K562 (cell line): ENCODE measurements around the gene HMGN2. TPM values are rescaled to one million over a fixed set of nuclear protein-coding genes. Genes with fewer than 3 reads are reported as not detected.
A peak's percentile ranks its signal among the peaks of the same experiment; 100 is the strongest.

Experiments
- BRD9 ChIP-seq: fragments of 450-650 bp; IDR thresholded peaks from 2 replicates; pipeline ENCODE4 v1.6.1; 2018; ENCODE audit warnings: low read depth; ENCODE audit not compliant: partially characterized antibody
- HDAC1 ChIP-seq, 2 experiments: fragments of 450-650 bp; IDR thresholded peaks; 2 replicates each; pipeline ENCODE4 v1.6.1; 2016 to 2017; ENCODE audit warnings: inconsistent platforms in 1 of 2, mild to moderate bottlenecking in 1 of 2, moderate library complexity in 1 of 2
- HDAC6 ChIP-seq: IDR thresholded peaks from 2 replicates; pipeline ENCODE4 v1.6.1; 2012; ENCODE audit warnings: low read depth, mild to moderate bottlenecking, control low read depth, inconsistent platforms, low read length, moderate library complexity
- NCOR1 ChIP-seq: fragments of 450-650 bp; IDR thresholded peaks from 2 replicates; pipeline ENCODE4 v1.6.1; 2016; ENCODE audit warnings: mild to moderate bottlenecking, moderate library complexity
- RBBP5 ChIP-seq: fragments of 200-600 bp; sonication (generic); IDR thresholded peaks from 2 replicates; pipeline ENCODE4 v1.6.1; 2012; ENCODE audit warnings: borderline replicate concordance, mild to moderate bottlenecking, low read length, control low read depth, inconsistent platforms; ENCODE audit not compliant: insufficient read depth, poor library complexity, severe bottlenecking
- XRCC5 ChIP-seq: fragments of 200-400 bp; formaldehyde crosslinking; IDR thresholded peaks from 2 replicates; pipeline ENCODE4 v1.6.1; 2017; ENCODE audit warnings: low read depth, mild to moderate bottlenecking, low read length
- ZNF224 ChIP-seq: sonication (generic); formaldehyde crosslinking; IDR thresholded peaks from 2 replicates; pipeline ENCODE4 v1.8.0; 2022; ENCODE audit warnings: mild to moderate bottlenecking, missing genetic modification reagents
- ZNF232 ChIP-seq: sonication (generic); formaldehyde crosslinking; IDR thresholded peaks from 2 replicates; pipeline ENCODE4 v1.8.0; 2022; ENCODE audit warnings: mild to moderate bottlenecking, missing genetic modification reagents
- ZNF778 ChIP-seq: fragments of 450-650 bp; formaldehyde crosslinking; IDR thresholded peaks from 2 replicates; pipeline ENCODE4 v1.4.0; 2020; ENCODE audit warnings: mild to moderate bottlenecking, moderate library complexity
- polyA plus RNA-seq, 8 experiments: library from polyadenylated mRNA; depleted of rRNA in 4 of 8; stranded (reverse) in 5 of 8; unstranded in 3 of 8; fragments of >200 nt; fragmentation: Nextera tagmentation in 2 of 8; fragmentation: Illumina TruSeq in 1 of 8; extraction: Ambion mirVana in 2 of 8; extraction: Trizol in 1 of 8; gene quantifications; 2 replicates each; pipeline versions ENCODE4 v1.2.1 to v1.2.3, GENCODE V29; 2011 to 2014; ENCODE audit warnings: inconsistent platforms in 1 of 8, missing spikeins in 1 of 8
- total RNA-seq, 7 experiments: library from RNA; depleted of rRNA in 6 of 7; stranded (reverse); fragments of >200 nt in 6 of 7; fragmentation: Illumina TruSeq in 2 of 7; extraction: Trizol in 2 of 7; gene quantifications; 2 replicates each; pipeline versions ENCODE4 v1.2.1 to v1.2.3, GENCODE V29; 2011 to 2021; ENCODE audit warnings: low replicate concordance in 1 of 7
- TF ChIP-seq, protein P1 (sequence below): fragments of 450-650 bp; IDR thresholded peaks from 2 replicates; pipeline ENCODE4 v1.6.1; 2018; ENCODE audit warnings: mild to moderate bottlenecking, low read depth; ENCODE audit not compliant: partially characterized antibody
- TF ChIP-seq, protein P2 (sequence below): IDR thresholded peaks from 3 replicates; pipeline ENCODE4 v1.6.1; 2011; ENCODE audit warnings: borderline replicate concordance, mild to moderate bottlenecking; ENCODE audit not compliant: insufficient read length, insufficient read depth
- TF ChIP-seq, protein P3 (sequence below): fragments of 250-450 bp; sonication (Bioruptor Pico); IDR thresholded peaks from 2 replicates; pipeline ENCODE4 v1.4.0; 2020; ENCODE audit warnings: borderline replicate concordance
- TF ChIP-seq, protein P4 (sequence below), 2 experiments: fragments of 450-650 bp in 1 of 2; sonication (generic) in 1 of 2; formaldehyde crosslinking in 1 of 2; IDR thresholded peaks; 2 replicates each; pipeline versions ENCODE4 v1.7.1 to v1.9.0; 2016 to 2022; ENCODE audit warnings: inconsistent platforms in 1 of 2, mild to moderate bottlenecking in 1 of 2, missing genetic modification reagents in 1 of 2

HMGN2 gene
- total and polyA plus RNA-seq, 9 of the 15 experiments (the other 6 are each of a cell fraction or from before 2014, with no cell fraction given), result 370 to 1,354 (median 965) TPM

DNA sequence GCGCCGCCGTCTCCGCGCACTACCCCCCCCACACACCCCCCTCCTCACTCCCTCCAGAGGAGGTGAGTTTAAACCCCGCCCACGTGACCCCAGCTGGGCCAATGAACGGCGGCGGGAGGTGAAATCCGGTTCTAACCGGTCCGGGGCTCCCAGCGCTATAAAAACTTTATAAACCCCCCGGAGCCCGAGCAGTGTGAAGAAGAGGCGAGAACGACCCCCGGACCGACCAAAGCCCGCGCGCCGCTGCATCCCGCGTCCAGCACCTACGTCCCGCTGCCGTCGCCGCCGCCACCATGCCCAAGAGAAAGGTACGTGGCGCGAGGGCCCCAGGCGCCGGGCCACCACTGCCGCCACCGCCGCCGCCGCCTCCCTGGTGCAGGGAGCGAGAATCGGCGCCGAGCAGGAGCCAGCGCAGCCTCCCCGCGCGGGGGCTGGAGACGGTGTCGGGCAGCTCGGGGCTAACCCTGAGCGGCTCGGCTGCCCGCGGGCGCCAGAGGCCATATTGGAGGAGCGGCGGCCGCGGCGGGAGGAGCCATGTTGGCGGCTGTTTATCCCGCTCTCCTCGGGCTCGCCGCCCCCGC is at the start of gene HMGN2 (continued):
- TF ChIP-seq, protein P1, sequence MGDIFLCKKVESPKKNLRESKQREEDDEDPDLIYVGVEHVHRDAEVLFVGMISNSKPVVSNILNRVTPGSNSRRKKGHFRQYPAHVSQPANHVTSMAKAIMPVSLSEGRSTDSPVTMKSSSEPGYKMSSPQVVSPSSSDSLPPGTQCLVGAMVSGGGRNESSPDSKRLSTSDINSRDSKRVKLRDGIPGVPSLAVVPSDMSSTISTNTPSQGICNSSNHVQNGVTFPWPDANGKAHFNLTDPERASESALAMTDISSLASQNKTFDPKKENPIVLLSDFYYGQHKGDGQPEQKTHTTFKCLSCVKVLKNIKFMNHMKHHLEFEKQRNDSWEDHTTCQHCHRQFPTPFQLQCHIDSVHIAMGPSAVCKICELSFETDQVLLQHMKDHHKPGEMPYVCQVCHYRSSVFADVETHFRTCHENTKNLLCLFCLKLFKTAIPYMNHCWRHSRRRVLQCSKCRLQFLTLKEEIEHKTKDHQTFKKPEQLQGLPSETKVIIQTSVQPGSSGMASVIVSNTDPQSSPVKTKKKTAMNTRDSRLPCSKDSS, result no peak
- no peak for TF ChIP-seq XRCC5
- peak; percentile 72 for TF ChIP-seq RBBP5
- no peak for TF ChIP-seq ZNF224
- no peak for TF ChIP-seq ZNF778 (CRISPR knock-in tag)
- TF ChIP-seq ZNF232 (CRISPR knock-in tag), result 0 out of 2 replicates have a peak, but pooled peaks have one; percentile 37
- TF ChIP-seq, protein P2, sequence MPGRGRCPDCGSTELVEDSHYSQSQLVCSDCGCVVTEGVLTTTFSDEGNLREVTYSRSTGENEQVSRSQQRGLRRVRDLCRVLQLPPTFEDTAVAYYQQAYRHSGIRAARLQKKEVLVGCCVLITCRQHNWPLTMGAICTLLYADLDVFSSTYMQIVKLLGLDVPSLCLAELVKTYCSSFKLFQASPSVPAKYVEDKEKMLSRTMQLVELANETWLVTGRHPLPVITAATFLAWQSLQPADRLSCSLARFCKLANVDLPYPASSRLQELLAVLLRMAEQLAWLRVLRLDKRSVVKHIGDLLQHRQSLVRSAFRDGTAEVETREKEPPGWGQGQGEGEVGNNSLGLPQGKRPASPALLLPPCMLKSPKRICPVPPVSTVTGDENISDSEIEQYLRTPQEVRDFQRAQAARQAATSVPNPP, result no peak
- TF ChIP-seq HDAC1 (IDR thresholded peaks at IDR 0.05), result no peak
- 0 out of 2 replicates have a peak, but pooled peaks have one; percentile 13 for TF ChIP-seq NCOR1
- peak; percentile 14; the same call in 1 of the 2 replicates for TF ChIP-seq HDAC6
- TF ChIP-seq, protein P3, sequence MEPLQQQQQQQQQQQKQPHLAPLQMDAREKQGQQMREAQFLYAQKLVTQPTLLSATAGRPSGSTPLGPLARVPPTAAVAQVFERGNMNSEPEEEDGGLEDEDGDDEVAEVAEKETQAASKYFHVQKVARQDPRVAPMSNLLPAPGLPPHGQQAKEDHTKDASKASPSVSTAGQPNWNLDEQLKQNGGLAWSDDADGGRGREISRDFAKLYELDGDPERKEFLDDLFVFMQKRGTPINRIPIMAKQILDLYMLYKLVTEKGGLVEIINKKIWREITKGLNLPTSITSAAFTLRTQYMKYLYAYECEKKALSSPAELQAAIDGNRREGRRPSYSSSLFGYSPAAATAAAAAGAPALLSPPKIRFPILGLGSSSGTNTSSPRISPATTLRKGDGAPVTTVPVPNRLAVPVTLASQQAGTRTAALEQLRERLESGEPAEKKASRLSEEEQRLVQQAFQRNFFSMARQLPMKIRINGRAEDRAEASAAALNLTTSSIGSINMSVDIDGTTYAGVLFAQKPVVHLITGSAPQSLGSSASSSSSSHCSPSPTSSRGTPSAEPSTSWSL (CRISPR knock-in tag), result peak; percentile 91; the same call in 1 of the 2 replicates
- TF ChIP-seq, protein P4, sequence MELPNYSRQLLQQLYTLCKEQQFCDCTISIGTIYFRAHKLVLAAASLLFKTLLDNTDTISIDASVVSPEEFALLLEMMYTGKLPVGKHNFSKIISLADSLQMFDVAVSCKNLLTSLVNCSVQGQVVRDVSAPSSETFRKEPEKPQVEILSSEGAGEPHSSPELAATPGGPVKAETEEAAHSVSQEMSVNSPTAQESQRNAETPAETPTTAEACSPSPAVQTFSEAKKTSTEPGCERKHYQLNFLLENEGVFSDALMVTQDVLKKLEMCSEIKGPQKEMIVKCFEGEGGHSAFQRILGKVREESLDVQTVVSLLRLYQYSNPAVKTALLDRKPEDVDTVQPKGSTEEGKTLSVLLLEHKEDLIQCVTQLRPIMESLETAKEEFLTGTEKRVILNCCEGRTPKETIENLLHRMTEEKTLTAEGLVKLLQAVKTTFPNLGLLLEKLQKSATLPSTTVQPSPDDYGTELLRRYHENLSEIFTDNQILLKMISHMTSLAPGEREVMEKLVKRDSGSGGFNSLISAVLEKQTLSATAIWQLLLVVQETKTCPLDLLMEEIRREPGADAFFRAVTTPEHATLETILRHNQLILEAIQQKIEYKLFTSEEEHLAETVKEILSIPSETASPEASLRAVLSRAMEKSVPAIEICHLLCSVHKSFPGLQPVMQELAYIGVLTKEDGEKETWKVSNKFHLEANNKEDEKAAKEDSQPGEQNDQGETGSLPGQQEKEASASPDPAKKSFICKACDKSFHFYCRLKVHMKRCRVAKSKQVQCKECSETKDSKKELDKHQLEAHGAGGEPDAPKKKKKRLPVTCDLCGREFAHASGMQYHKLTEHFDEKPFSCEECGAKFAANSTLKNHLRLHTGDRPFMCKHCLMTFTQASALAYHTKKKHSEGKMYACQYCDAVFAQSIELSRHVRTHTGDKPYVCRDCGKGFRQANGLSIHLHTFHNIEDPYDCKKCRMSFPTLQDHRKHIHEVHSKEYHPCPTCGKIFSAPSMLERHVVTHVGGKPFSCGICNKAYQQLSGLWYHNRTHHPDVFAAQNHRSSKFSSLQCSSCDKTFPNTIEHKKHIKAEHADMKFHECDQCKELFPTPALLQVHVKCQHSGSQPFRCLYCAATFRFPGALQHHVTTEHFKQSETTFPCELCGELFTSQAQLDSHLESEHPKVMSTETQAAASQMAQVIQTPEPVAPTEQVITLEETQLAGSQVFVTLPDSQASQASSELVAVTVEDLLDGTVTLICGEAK (IDR thresholded peaks at IDR 0.05), result peak; percentile 97
- TF ChIP-seq, protein P4 (CRISPR knock-in tag; IDR thresholded peaks at IDR 0.05), result peak; percentile 95
- TF ChIP-seq BRD9, result no peak
